A673 (cell line): Measurements from ENCODE around the gene IQCM. TPM values are rescaled to one million over a fixed set of nuclear protein-coding genes. Genes with fewer than 3 reads are reported as not detected.

Source experiments
- BruUV-seq: library from RNA; stranded (reverse); fragments of 400-500 nt; replicated peaks from 2 replicates; lab custom pipeline; 2021; lab: Mats Ljungman, UMichigan
- CTCF ChIA-PET: fragments of 300-600 bp; sonication (Branson Sonifier 250); formaldehyde crosslinking; loops from one replicate; lab custom pipeline; 2022; ENCODE audit warnings: antibody characterized with exemption; lab: Charles Lee
- POLR2A ChIA-PET: fragments of 300-600 bp; sonication (Branson Sonifier 250); formaldehyde crosslinking; loops from one replicate; lab custom pipeline; 2022; ENCODE audit warnings: antibody characterized with exemption; ENCODE audit not compliant: low non-redundant PET; lab: Charles Lee
- DNase-seq: peaks from one replicate; pipeline ENCODE4 v3.0.0-alpha.2; 2015; ENCODE audit warnings: low spot score
- H3K27ac ChIP-seq: fragments of 200-600 bp; sonication (generic); 2 replicates; pipeline ENCODE4 v1.5.1; 2016; ENCODE audit warnings: mixed run types, low read depth, mild to moderate bottlenecking, mixed read lengths, antibody characterized with exemption, low read length; ENCODE audit not compliant: poor library complexity, severe bottlenecking
- H3K27me3 ChIP-seq: fragments of 200-600 bp; sonication (generic); replicated peaks from 2 replicates; pipeline ENCODE4 v1.6.1; 2017; ENCODE audit warnings: mixed run types, low read depth, mild to moderate bottlenecking, mixed read lengths, antibody characterized with exemption, low read length; ENCODE audit not compliant: insufficient read depth, poor library complexity
- H3K36me3 ChIP-seq: fragments of 200-600 bp; sonication (generic); 2 replicates; pipeline ENCODE4 v1.6.1; 2016; ENCODE audit warnings: mixed run types, mild to moderate bottlenecking, mixed read lengths, antibody characterized with exemption, low read length; ENCODE audit not compliant: insufficient read depth, poor library complexity, severe bottlenecking
- H3K4me1 ChIP-seq: fragments of 200-600 bp; sonication (generic); 2 replicates; pipeline ENCODE4 v1.6.1; 2017; ENCODE audit warnings: mixed run types, mild to moderate bottlenecking, mixed read lengths, antibody characterized with exemption, low read length; ENCODE audit not compliant: insufficient read depth, poor library complexity, severe bottlenecking
- H3K4me3 ChIP-seq: fragments of 200-600 bp; sonication (generic); 2 replicates; pipeline ENCODE4 v1.5.1; 2016; ENCODE audit warnings: low read depth, mixed run types, mild to moderate bottlenecking, mixed read lengths, low read length; ENCODE audit not compliant: poor library complexity, severe bottlenecking
- H3K9me3 ChIP-seq: fragments of 200-600 bp; sonication (generic); 2 replicates; pipeline ENCODE4 v1.6.1; 2016; ENCODE audit warnings: mixed run types, low read depth, mild to moderate bottlenecking, mixed read lengths, antibody characterized with exemption, low read length; ENCODE audit not compliant: poor library complexity, severe bottlenecking
- EZH2 ChIP-seq: fragments of 200-600 bp; sonication (generic); IDR thresholded peaks from 2 replicates; pipeline ENCODE4 v1.6.1; 2017; ENCODE audit warnings: borderline replicate concordance, low read depth, mild to moderate bottlenecking, mixed read lengths, antibody characterized with exemption, low read length; ENCODE audit not compliant: poor library complexity, severe bottlenecking
- intact Hi-C: fragments of 100-400 bp; cut with micrococcal nuclease; formaldehyde crosslinking; loops from one replicate; pipeline ENCODE4 v1.10.0; 2022; ENCODE audit not compliant: unreplicated experiment
- total RNA-seq: library from RNA; stranded (reverse); gene quantifications from 2 replicates; pipeline ENCODE4 v1.2.3, GENCODE V29; 2021
- TF ChIP-seq, protein P1 (sequence below): fragments of 300-800, 200-600 bp; sonication (generic); conservative IDR thresholded peaks from 2 replicates; pipeline ENCODE4 v1.5.1; 2017; ENCODE audit warnings: low read depth, mild to moderate bottlenecking, antibody characterized with exemption, low read length, moderate library complexity, mixed read lengths

IQCM gene
- total RNA-seq, 1 experiment from 2014 or later: not detected

DNA sequence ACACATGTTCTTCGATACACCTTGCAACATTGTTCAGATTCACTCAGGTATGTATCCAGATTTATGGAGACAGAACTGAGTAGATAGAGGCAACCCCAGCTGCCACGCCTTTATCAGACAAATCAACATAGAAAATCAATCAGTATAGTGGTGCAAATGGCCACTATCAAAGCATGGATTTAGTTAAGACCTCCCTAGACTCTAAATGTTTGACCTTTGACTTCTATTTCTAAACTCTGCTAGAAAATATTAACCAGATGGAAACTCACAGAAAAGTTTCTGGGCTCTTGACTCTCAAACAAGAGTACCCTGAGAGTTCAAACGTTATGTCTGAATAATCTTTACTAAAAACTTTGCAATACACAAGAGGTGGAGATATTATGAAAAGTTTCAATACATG is 411.5 kb downstream of the IQCM start:
- Histone ChIP-seq H3K9me3 (no peaks in the 10 kb centered on the region), H3K36me3 (no peaks in the 10 kb centered on the region), H3K4me3 (no peak overlapping the region), H3K4me1 (peaks cover 5% of the 10 kb centered on the region), H3K27me3 (no peaks in the 10 kb centered on the region), H3K27ac (no peak overlapping the region)
- intact Hi-C loops: no loop called here
- ChIA-PET CTCF (no interaction called here), POLR2A (no interaction called here)
- no peak for DNase-seq
- BruUV-seq: no TSS peak
- TF ChIP-seq EZH2: no peak
- TF ChIP-seq, protein P1, sequence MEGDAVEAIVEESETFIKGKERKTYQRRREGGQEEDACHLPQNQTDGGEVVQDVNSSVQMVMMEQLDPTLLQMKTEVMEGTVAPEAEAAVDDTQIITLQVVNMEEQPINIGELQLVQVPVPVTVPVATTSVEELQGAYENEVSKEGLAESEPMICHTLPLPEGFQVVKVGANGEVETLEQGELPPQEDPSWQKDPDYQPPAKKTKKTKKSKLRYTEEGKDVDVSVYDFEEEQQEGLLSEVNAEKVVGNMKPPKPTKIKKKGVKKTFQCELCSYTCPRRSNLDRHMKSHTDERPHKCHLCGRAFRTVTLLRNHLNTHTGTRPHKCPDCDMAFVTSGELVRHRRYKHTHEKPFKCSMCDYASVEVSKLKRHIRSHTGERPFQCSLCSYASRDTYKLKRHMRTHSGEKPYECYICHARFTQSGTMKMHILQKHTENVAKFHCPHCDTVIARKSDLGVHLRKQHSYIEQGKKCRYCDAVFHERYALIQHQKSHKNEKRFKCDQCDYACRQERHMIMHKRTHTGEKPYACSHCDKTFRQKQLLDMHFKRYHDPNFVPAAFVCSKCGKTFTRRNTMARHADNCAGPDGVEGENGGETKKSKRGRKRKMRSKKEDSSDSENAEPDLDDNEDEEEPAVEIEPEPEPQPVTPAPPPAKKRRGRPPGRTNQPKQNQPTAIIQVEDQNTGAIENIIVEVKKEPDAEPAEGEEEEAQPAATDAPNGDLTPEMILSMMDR: no peak

DNA sequence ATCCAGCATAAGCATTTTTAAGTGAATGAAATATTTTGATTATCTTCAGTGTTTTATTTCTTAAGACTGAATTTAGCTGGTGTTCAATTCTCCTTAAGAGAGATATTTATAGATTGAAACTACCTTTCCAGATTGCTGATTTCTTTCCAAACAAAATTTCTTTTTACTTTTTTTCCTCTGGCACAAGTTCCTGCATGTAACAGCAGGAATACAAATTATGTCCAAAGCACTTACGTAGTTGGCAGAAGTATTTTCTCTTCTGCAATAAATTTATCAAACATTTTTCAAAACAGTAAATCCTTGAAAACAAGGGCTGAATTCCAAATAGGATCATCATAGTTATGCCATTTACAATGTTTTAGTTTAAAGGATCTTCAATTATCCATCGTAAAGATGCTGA is 412.6 kb downstream of the IQCM start:
- Histone ChIP-seq H3K27ac (no peak overlapping the region), H3K4me1 (no peaks in the 10 kb centered on the region), H3K36me3 (no peaks in the 10 kb centered on the region), H3K27me3 (no peaks in the 10 kb centered on the region), H3K9me3 (no peaks in the 10 kb centered on the region), H3K4me3 (no peak overlapping the region)
- no peak for DNase-seq
- TF ChIP-seq, protein P1: no peak
- ChIA-PET CTCF (no interaction called here), POLR2A (no interaction called here)
- BruUV-seq: no TSS peak
- intact Hi-C loops: no loop called here

DNA sequence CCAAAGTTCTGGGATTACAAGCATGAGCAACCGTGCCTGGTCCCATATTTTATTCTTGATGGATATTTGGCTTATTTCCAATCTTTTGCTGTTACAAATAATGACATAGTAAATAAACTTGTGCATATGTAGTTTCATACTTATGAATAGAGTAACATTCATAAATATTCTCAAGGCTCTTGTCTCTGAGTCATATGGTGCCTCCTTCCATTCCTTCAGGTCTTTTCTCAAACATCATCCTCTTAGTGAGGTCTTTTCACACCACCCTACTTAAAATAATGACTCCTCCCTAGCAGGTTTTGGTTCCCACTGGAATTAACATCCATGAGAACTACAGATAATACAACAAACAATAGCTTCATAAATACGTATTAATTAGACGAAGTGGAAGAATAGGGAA is 416.6 kb downstream of the IQCM start:
- no peak for DNase-seq
- intact Hi-C loops: no loop called here
- CTCF ChIA-PET: no interaction called here

More for the DNA sequence above, 416.6 kb downstream of the IQCM start:
- Histone ChIP-seq H3K9me3 (no peaks in the 10 kb centered on the region), H3K36me3 (no peaks in the 10 kb centered on the region), H3K4me3 (no peak overlapping the region), H3K27ac (no peak overlapping the region), H3K4me1 (peaks cover 11% of the 10 kb centered on the region), H3K27me3 (no peaks in the 10 kb centered on the region)
- TF ChIP-seq, protein P1: no peak
- TF ChIP-seq EZH2: no peak
- no TSS peak for BruUV-seq
- POLR2A ChIA-PET: no interaction called here
